ENCODE measurements around the gene LTBP1. TPM values are rescaled to one million over a fixed set of nuclear protein-coding genes. Genes with fewer than 3 reads are reported as not detected.
"Not testable (repeated sequence)": the region's sequence is repeated elsewhere in the genome, so short reads cannot be mapped to it uniquely, and the experiment has no call there.

LTBP1 gene
- total RNA-seq, 1 donor from 2014 or later, result 29.7 TPM

GRCh38 chr2:33365264-33365970, 418.7 kb downstream of the LTBP1 start:
- no peaks in the 10 kb centered on the region for H3K9me3 ChIP-seq (ENCODE audit: insufficient read depth, low read depth, low read length)
- peaks cover 19% of the 10 kb centered on the region for H3K36me3 ChIP-seq (ENCODE audit: insufficient read depth, low read length)
- no peak overlapping the region for H3K4me3 Mint-ChIP-seq (ENCODE audit: unreplicated experiment)
- H3K4me3 ChIP-seq (ENCODE audit: insufficient read depth, low read depth, low read length), result no peak overlapping the region
- no peaks in the 10 kb centered on the region for H3K79me2 ChIP-seq (ENCODE audit: insufficient read depth, low read length)
- no peak for TF ChIP-seq EZH2 (IDR thresholded peaks at IDR 0.05; ENCODE audit: insufficient read depth, low read length)
- TF ChIP-seq CTCF (IDR thresholded peaks at IDR 0.05; ENCODE audit: insufficient read depth, low read depth, low read length), result no peak
- H3K9ac ChIP-seq (ENCODE audit: low read length), result no peak overlapping the region
- no peaks in the 10 kb centered on the region for H3K27me3 Mint-ChIP-seq (ENCODE audit: low read depth, unreplicated experiment)
- no peaks in the 10 kb centered on the region for H3K9me3 Mint-ChIP-seq (ENCODE audit: unreplicated experiment)
- H3K36me3 Mint-ChIP-seq (ENCODE audit: low read depth, unreplicated experiment), result peaks cover 4% of the 10 kb centered on the region
- no peak overlapping the region for H3K27ac Mint-ChIP-seq (ENCODE audit: unreplicated experiment)
- no peaks in the 10 kb centered on the region for H3K4me1 Mint-ChIP-seq (ENCODE audit: low read depth, unreplicated experiment)
- H2AFZ ChIP-seq (ENCODE audit: low read depth, low read length), result no peak overlapping the region
- no peak overlapping the region for H3K4me2 ChIP-seq (ENCODE audit: low read length)
- no peaks in the 10 kb centered on the region for H4K20me1 ChIP-seq (ENCODE audit: insufficient read depth, low read length)
- H3K4me1 ChIP-seq (ENCODE audit: insufficient read depth, low read length), result peaks cover 3% of the 10 kb centered on the region
- no peak overlapping the region for H3K27ac ChIP-seq (ENCODE audit: low read depth, low read length)
- DNase-seq (ENCODE audit: low read depth) (peak; percentile 27), FAIRE-seq (peak; percentile 47)
- H3K27me3 ChIP-seq (ENCODE audit: insufficient read depth, low read length), result no peaks in the 10 kb centered on the region

- H3K4me3 ChIP-seq (ENCODE audit: insufficient read depth, low read depth, low read length), result no peak overlapping the region
- H3K9me3 ChIP-seq (ENCODE audit: insufficient read depth, low read depth, low read length), result no peaks in the 10 kb centered on the region
- peaks cover 3% of the 10 kb centered on the region for H3K36me3 Mint-ChIP-seq (ENCODE audit: low read depth, unreplicated experiment)
- no peaks in the 10 kb centered on the region for H3K27me3 ChIP-seq (ENCODE audit: insufficient read depth, low read length)
- no peaks in the 10 kb centered on the region for H3K4me1 Mint-ChIP-seq (ENCODE audit: low read depth, unreplicated experiment)
- peaks cover 3% of the 10 kb centered on the region for H3K4me1 ChIP-seq (ENCODE audit: insufficient read depth, low read length)
- H3K79me2 ChIP-seq (ENCODE audit: insufficient read depth, low read length), result no peaks in the 10 kb centered on the region
- no peaks in the 10 kb centered on the region for H3K9me3 Mint-ChIP-seq (ENCODE audit: unreplicated experiment)
- no peak overlapping the region for H3K27ac ChIP-seq (ENCODE audit: low read depth, low read length)
- FAIRE-seq (peak; percentile 26), DNase-seq (ENCODE audit: low read depth) (peak; percentile 90)
- H3K27ac Mint-ChIP-seq (ENCODE audit: unreplicated experiment), result no peak overlapping the region
- H3K9ac ChIP-seq (ENCODE audit: low read length), result no peak overlapping the region
- no peak overlapping the region for H3K4me2 ChIP-seq (ENCODE audit: low read length)
- peaks cover 21% of the 10 kb centered on the region for H3K36me3 ChIP-seq (ENCODE audit: insufficient read depth, low read length)
- no peak overlapping the region for H3K4me3 Mint-ChIP-seq (ENCODE audit: unreplicated experiment)
- H4K20me1 ChIP-seq (ENCODE audit: insufficient read depth, low read length), result no peaks in the 10 kb centered on the region
- TF ChIP-seq CTCF (IDR thresholded peaks at IDR 0.05; ENCODE audit: insufficient read depth, low read depth, low read length) (no peak), EZH2 (IDR thresholded peaks at IDR 0.05; ENCODE audit: insufficient read depth, low read length) (no peak)
- H2AFZ ChIP-seq (ENCODE audit: low read depth, low read length), result no peak overlapping the region
- H3K27me3 Mint-ChIP-seq (ENCODE audit: low read depth, unreplicated experiment), result no peaks in the 10 kb centered on the region
Observed at GRCh38 chr2:33366473-33366872, 419.7 kb downstream of the LTBP1 start.

GRCh38 chr2:33368524-33368923, 421.8 kb downstream of the LTBP1 start:
- H3K9me3 ChIP-seq (ENCODE audit: insufficient read depth, low read depth, low read length); H2AFZ ChIP-seq (ENCODE audit: low read depth, low read length); H3K9me3 Mint-ChIP-seq (ENCODE audit: unreplicated experiment); H3K27ac ChIP-seq (ENCODE audit: low read depth, low read length); H3K4me2 ChIP-seq (ENCODE audit: low read length); H3K4me1 ChIP-seq (ENCODE audit: insufficient read depth, low read length); H3K27me3 ChIP-seq (ENCODE audit: insufficient read depth, low read length); DNase-seq (ENCODE audit: low read depth); H3K9ac ChIP-seq (ENCODE audit: low read length); H3K27me3 Mint-ChIP-seq (ENCODE audit: low read depth, unreplicated experiment); H3K27ac Mint-ChIP-seq (ENCODE audit: unreplicated experiment); H3K36me3 Mint-ChIP-seq (ENCODE audit: low read depth, unreplicated experiment); H3K79me2 ChIP-seq (ENCODE audit: insufficient read depth, low read length); H3K4me1 Mint-ChIP-seq (ENCODE audit: low read depth, unreplicated experiment); H3K4me3 ChIP-seq (ENCODE audit: insufficient read depth, low read depth, low read length); FAIRE-seq; H3K4me3 Mint-ChIP-seq (ENCODE audit: unreplicated experiment); H4K20me1 ChIP-seq (ENCODE audit: insufficient read depth, low read length): not testable (repeated sequence)
- H3K36me3 ChIP-seq (ENCODE audit: insufficient read depth, low read length), result peaks cover 18% of the 10 kb centered on the region

Measured in astrocyte (in vitro differentiated cells and primary cell).